HCT116 (cell line): ENCODE measurements around the gene TAS2R60. TPM values are rescaled to one million over a fixed set of nuclear protein-coding genes. Genes with fewer than 3 reads are reported as not detected.

Experiments
- ATAC-seq: fragments of 200-7000 bp; cut with Tn5 transposase; 2 replicates; pipeline ENCODE4 v1.9.1; 2020; ENCODE audit warnings: mild to moderate bottlenecking, moderate library complexity
- BruUV-seq: library from RNA; stranded (reverse); fragments of 400-500 nt; replicated peaks from 2 replicates; lab custom pipeline; 2021; lab: Mats Ljungman, UMichigan
- CTCF ChIA-PET: fragments of 300-600 bp; sonication (Branson Sonifier 250); formaldehyde crosslinking; loops from one replicate; lab custom pipeline; 2021; ENCODE audit warnings: antibody characterized with exemption; lab: Charles Lee
- POLR2A ChIA-PET: fragments of 300-600, 350-600 bp; sonication (Branson Sonifier 250); formaldehyde crosslinking; loops from one replicate; lab custom pipeline; 2021; ENCODE audit warnings: antibody characterized with exemption; lab: Charles Lee
- RAD21 ChIA-PET, 2 experiments: fragments of 300-600 bp; sonication (Branson Sonifier 250); formaldehyde crosslinking; loops; one replicate each; lab custom pipeline; 2023; ENCODE audit warnings: low total read pairs in 2 of 2; ENCODE audit not compliant: uncharacterized antibody in 2 of 2, unreplicated experiment in 2 of 2, low non-redundant PET in 1 of 2; lab: Charles Lee
- DNase-seq: peaks from one replicate; pipeline ENCODE4 v3.0.0-alpha.2; 2010; ENCODE audit warnings: low read depth, low spot score
- H2AFZ ChIP-seq: fragments of 200-600 bp; shearing (Covaris generic), sonication (generic); 2 replicates; pipeline ENCODE4 v1.6.1; 2017; ENCODE audit warnings: low read depth, mixed run types, mixed read lengths, antibody characterized with exemption, low read length; ENCODE audit not compliant: poor library complexity, severe bottlenecking
- H3K27ac ChIP-seq: 2 replicates; pipeline ENCODE4 v1.5.1; 2012; ENCODE audit warnings: low read depth, low read length
- H3K27me3 ChIP-seq: fragments of 200-600 bp; sonication (generic); 2 replicates; pipeline ENCODE4 v1.6.1; 2016; ENCODE audit warnings: mixed run types, low read length, mixed read lengths; ENCODE audit not compliant: insufficient read depth
- H3K36me3 ChIP-seq, 2 experiments: fragments of 200-500 bp in 1 of 2; fragments of 200-600 bp in 1 of 2; sonication (Bioruptor generic) in 1 of 2; sonication (generic) in 1 of 2; 2 replicates each; pipeline versions ENCODE4 v1.5.1 to v1.6.1; 2014 to 2016; ENCODE audit warnings: low read length in 2 of 2, inconsistent platforms in 1 of 2, mixed read lengths in 1 of 2, mixed run types in 1 of 2; ENCODE audit not compliant: insufficient read depth in 2 of 2, control insufficient read depth in 1 of 2
- H3K4me1 ChIP-seq, 2 experiments: fragments of 200-600 bp in 1 of 2; sonication (generic) in 1 of 2; 2 replicates each; pipeline versions ENCODE4 v1.5.1 to v1.6.1; 2012 to 2017; ENCODE audit warnings: low read length in 2 of 2, inconsistent platforms in 1 of 2, mild to moderate bottlenecking in 1 of 2, mixed read lengths in 1 of 2, mixed run types in 1 of 2, moderate library complexity in 1 of 2; ENCODE audit not compliant: insufficient read depth in 2 of 2, control insufficient read depth in 1 of 2
- H3K4me2 ChIP-seq: fragments of 200-600 bp; sonication (generic); 2 replicates; pipeline ENCODE4 v1.6.1; 2017; ENCODE audit warnings: mixed run types, low read length, mixed read lengths
- H3K4me3 ChIP-seq, 2 experiments: fragments of 200-600 bp in 1 of 2; sonication (generic) in 1 of 2; replicated peaks in 1 of 2; 2 replicates each; pipeline ENCODE4 v1.5.1; 2011 to 2016; ENCODE audit warnings: low read length in 2 of 2, control low read depth in 1 of 2, low read depth in 1 of 2, mild to moderate bottlenecking in 1 of 2, mixed read lengths in 1 of 2, mixed run types in 1 of 2
- H3K79me2 ChIP-seq: fragments of 200-600 bp; sonication (generic); 2 replicates; pipeline ENCODE4 v1.6.1; 2017; ENCODE audit warnings: mild to moderate bottlenecking, mixed run types, low read length, moderate library complexity, mixed read lengths; ENCODE audit not compliant: insufficient read depth
- H3K9ac ChIP-seq: fragments of 200-600 bp; sonication (generic); 2 replicates; pipeline ENCODE4 v1.6.1; 2016; ENCODE audit warnings: low read length, mixed read lengths
- H3K9me2 ChIP-seq: fragments of 200-600 bp; sonication (generic), shearing (Covaris generic); 2 replicates; pipeline ENCODE4 v1.6.1; 2017; ENCODE audit warnings: mixed run types, mild to moderate bottlenecking, moderate library complexity; ENCODE audit not compliant: insufficient read depth
- H3K9me3 ChIP-seq, 2 experiments: fragments of 200-500 bp in 1 of 2; fragments of 200-600 bp in 1 of 2; sonication (Bioruptor generic) in 1 of 2; sonication (generic) in 1 of 2; 2 replicates each; pipeline ENCODE4 v1.6.1; 2014 to 2017; ENCODE audit warnings: low read length in 2 of 2, mixed read lengths in 2 of 2, inconsistent platforms in 1 of 2, low read depth in 1 of 2, mild to moderate bottlenecking in 1 of 2, mixed run types in 1 of 2, moderate library complexity in 1 of 2; ENCODE audit not compliant: control insufficient read depth in 1 of 2, insufficient read depth in 1 of 2
- H4K20me1 ChIP-seq: fragments of 200-600 bp; sonication (generic), shearing (Covaris generic); 2 replicates; pipeline ENCODE4 v1.6.1; 2017; ENCODE audit warnings: mixed run types, mild to moderate bottlenecking, moderate library complexity; ENCODE audit not compliant: insufficient read depth
- CBX3 ChIP-seq: IDR thresholded peaks from 2 replicates; pipeline ENCODE4 v1.6.1; 2012; ENCODE audit warnings: low read depth
- CEBPB ChIP-seq: IDR thresholded peaks from 2 replicates; pipeline ENCODE4 v1.6.1; 2012; ENCODE audit warnings: low read depth
- EGR1 ChIP-seq: IDR thresholded peaks from 2 replicates; pipeline ENCODE4 v1.6.1; 2012; ENCODE audit warnings: low read depth
- EZH2 ChIP-seq: fragments of 200-600 bp; sonication (generic); IDR thresholded peaks from 2 replicates; pipeline ENCODE4 v1.6.1; 2017; ENCODE audit warnings: antibody characterized with exemption, mixed run types
- FOSL1 ChIP-seq: IDR thresholded peaks from 2 replicates; pipeline ENCODE4 v1.6.1; 2012; ENCODE audit warnings: low read depth
- JUND ChIP-seq: IDR thresholded peaks from 2 replicates; pipeline ENCODE4 v1.6.1; 2012
- POLR2A ChIP-seq: IDR thresholded peaks from 2 replicates; pipeline ENCODE4 v1.7.0; 2011; ENCODE audit warnings: borderline replicate concordance; ENCODE audit not compliant: insufficient read depth, insufficient read length; ENCODE audit errors: extremely low read depth
- POLR2AphosphoS5 ChIP-seq: IDR thresholded peaks from 2 replicates; pipeline ENCODE4 v1.6.1; 2011; ENCODE audit warnings: mild to moderate bottlenecking, low read depth, low read length, moderate library complexity
- RAD21 ChIP-seq: IDR thresholded peaks from 2 replicates; pipeline ENCODE4 v1.6.1; 2012; ENCODE audit warnings: low read depth, mild to moderate bottlenecking
- SIN3A ChIP-seq: IDR thresholded peaks from 2 replicates; pipeline ENCODE4 v1.6.1; 2012; ENCODE audit warnings: low read depth
- SP1 ChIP-seq: IDR thresholded peaks from 2 replicates; pipeline ENCODE4 v1.6.1; 2012; ENCODE audit warnings: low read depth
- SRF ChIP-seq: IDR thresholded peaks from 2 replicates; pipeline ENCODE4 v1.6.1; 2012; ENCODE audit warnings: low read depth
- YY1 ChIP-seq: IDR thresholded peaks from 2 replicates; pipeline ENCODE4 v1.6.1; 2011; ENCODE audit warnings: low read length, low read depth, moderate library complexity, mild to moderate bottlenecking; ENCODE audit not compliant: insufficient replicate concordance; ENCODE audit errors: extremely low read depth
- ZFX ChIP-seq: fragments of 450-650 bp; IDR thresholded peaks from 2 replicates; pipeline ENCODE4 v1.6.1; 2017
- ZNF274 ChIP-seq: fragments of 200-500 bp; sonication (Bioruptor generic); IDR thresholded peaks from 2 replicates; pipeline ENCODE4 v1.6.1; 2014; ENCODE audit warnings: mild to moderate bottlenecking, low read depth, low read length, inconsistent platforms
- intact Hi-C: fragments of 100-400 bp; cut with micrococcal nuclease; formaldehyde crosslinking; loops from 2 replicates; pipeline ENCODE4 v1.10.0; 2022
- total RNA-seq: library from RNA; stranded (reverse); gene quantifications from one replicate; pipeline ENCODE4 v1.2.1, GENCODE V29; 2021; ENCODE audit not compliant: unreplicated experiment
- TF ChIP-seq, protein P1 (sequence below), 3 experiments: fragments of 200-600 bp in 1 of 3; sonication (generic) in 1 of 3; IDR thresholded peaks in 2 of 3; conservative IDR thresholded peaks in 1 of 3; 2 replicates each; pipeline ENCODE4 v1.5.1; 2012 to 2017; ENCODE audit warnings: low read depth in 2 of 3, low read length in 2 of 3, antibody characterized with exemption in 1 of 3, borderline replicate concordance in 1 of 3, control low read depth in 1 of 3, mild to moderate bottlenecking in 1 of 3, mixed read lengths in 1 of 3, mixed run types in 1 of 3, moderate library complexity in 1 of 3; ENCODE audit not compliant: insufficient read depth in 1 of 3
- TF ChIP-seq, protein P2 (sequence below): IDR thresholded peaks from 2 replicates; pipeline ENCODE4 v1.6.1; 2012

The TAS2R60 gene
- total RNA-seq, 1 experiment from 2014 or later: not detected

DNA sequence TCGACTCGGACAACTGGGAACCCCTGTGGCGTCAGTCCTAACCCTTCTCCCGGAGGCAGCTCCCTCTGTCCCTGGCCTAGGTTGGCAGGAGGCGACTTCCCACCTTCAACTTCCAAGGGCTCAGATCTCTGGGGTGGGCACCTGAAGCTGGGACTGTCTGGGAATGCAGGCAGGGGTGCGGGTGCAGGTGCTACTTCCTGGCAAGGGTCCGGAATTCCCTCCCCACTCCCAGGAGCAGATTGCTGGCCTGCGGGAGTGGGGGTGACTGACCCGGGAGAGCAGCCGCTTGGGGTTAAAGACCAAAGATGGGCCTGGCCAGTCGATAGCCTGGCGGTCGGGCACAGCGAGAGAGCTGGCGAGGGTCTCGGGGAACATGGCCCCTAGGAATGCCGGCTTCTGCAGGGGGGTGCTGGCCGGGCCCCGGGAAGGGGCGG, 35.0 kb upstream of the TAS2R60 start:
- BruUV-seq: no TSS peak
- Histone ChIP-seq H3K9ac (peak overlapping the region; percentile 76), H3K36me3 (no peaks in the 10 kb centered on the region), H3K79me2 (peaks cover 3% of the 10 kb centered on the region; the same call in 1 of the 2 replicates), H3K4me1 (peaks cover 15 to 22% of the 10 kb centered on the region in 2 experiments; a peak in 3 of 4 replicates), H3K9me2 (no peaks in the 10 kb centered on the region), H3K4me2 (peak overlapping the region; percentile 92), H3K27me3 (no peaks in the 10 kb centered on the region), H3K9me3 (no peaks in the 10 kb centered on the region), H2AFZ (no peak overlapping the region), H3K4me3 (peak overlapping the region; percentile 82 to 92), H4K20me1 (no peaks in the 10 kb centered on the region), H3K27ac (peak overlapping the region; percentile 22; the same call in 1 of the 2 replicates)
- ChIA-PET RAD21 (interaction anchor here (0.6 to 1.0 kb wide), 3 partner anchors 64 to 153 kb away, joined by 3 read pairs; no protein-coding TSS in a partner anchor), POLR2A (interaction anchor here (1.4 kb wide), 1 partner anchor 8 kb away, joined by 3 read pairs; no protein-coding TSS in a partner anchor), CTCF (interaction anchor here (0.9 to 2.0 kb wide), 3 partner anchors 28 to 168 kb away, joined by 3 to 13 read pairs (median 3); no protein-coding TSS in a partner anchor)
- DNase-seq: no peak
- intact Hi-C loops: loop anchor here (2.0 to 5.0 kb wide), 4 partner anchors 87 to 167 kb away; no protein-coding TSS in a partner anchor
- ATAC-seq: peak; percentile 51
- TF ChIP-seq RAD21: no peak
- 0 out of 2 replicates have a peak, but pooled peaks have one; percentile 16 for TF ChIP-seq ZFX

DNA sequence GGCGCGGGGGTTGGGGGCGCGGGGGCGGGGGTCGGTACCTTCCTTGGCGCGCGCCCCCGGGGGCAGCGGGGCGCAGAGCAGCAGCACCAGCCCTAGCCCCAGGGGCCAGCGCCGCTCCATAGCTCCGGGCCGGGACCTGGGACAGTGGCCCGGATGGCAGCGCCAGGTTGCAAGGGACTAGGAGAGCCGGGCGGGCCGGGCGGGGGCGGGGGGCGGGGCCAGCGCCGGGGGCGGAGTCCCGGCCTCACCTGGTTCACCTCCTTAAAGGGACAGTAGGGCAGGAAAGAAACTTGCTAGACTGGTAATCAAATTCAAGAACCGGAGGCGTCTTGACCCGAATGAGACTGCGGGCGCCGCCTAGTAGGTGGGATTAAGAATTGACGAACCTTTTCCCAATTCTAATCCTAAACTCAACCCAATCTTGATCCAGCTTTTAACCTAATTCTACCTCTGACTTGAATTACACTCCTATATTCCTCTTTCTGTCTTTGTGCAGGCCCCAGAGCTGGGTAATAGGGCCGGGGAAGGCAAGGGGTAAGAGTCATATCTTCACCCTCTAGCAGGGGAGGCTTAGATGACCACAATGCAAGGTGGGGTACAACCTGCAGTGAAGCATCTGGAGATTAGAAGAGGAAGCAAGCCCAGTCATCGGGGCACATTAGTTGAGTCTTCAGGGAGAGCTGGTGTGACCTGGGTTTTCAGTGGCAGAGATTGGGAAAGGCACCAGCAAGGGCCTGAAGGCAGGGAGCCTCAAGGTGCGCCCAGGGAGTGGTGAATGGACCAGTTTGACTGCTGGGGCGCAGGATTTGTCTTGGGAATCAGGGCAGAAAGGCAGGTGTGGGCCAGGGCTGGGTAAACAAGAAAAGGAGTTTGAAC, 34.3 kb upstream of the TAS2R60 start, which contains the start of gene EPHA1:
TSS of gene EPHA1 (minus strand) at position 171 of the 876 bp plus-strand sequence. CDS start at position 120, 51 bp downstream.
- POLR2A ChIA-PET: no interaction called here
- TF ChIP-seq EZH2 (no peak), CEBPB (no peak), SP1 (peak; percentile 60; the same call in 1 of the 2 replicates), ZNF274 (no peak), POLR2A (no peak), RAD21 (peak; percentile 72), JUND (no peak), SRF (no peak), YY1 (no peak), SIN3A (peak; percentile 51; the same call in 1 of the 2 replicates), FOSL1 (peak; percentile 21; the same call in 1 of the 2 replicates), EGR1 (peak; percentile 71), CBX3 (peak; percentile 17; the same call in 1 of the 2 replicates), POLR2AphosphoS5 (peak; percentile 68; the same call in 1 of the 2 replicates)
- TF ChIP-seq, protein P1, sequence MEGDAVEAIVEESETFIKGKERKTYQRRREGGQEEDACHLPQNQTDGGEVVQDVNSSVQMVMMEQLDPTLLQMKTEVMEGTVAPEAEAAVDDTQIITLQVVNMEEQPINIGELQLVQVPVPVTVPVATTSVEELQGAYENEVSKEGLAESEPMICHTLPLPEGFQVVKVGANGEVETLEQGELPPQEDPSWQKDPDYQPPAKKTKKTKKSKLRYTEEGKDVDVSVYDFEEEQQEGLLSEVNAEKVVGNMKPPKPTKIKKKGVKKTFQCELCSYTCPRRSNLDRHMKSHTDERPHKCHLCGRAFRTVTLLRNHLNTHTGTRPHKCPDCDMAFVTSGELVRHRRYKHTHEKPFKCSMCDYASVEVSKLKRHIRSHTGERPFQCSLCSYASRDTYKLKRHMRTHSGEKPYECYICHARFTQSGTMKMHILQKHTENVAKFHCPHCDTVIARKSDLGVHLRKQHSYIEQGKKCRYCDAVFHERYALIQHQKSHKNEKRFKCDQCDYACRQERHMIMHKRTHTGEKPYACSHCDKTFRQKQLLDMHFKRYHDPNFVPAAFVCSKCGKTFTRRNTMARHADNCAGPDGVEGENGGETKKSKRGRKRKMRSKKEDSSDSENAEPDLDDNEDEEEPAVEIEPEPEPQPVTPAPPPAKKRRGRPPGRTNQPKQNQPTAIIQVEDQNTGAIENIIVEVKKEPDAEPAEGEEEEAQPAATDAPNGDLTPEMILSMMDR (IDR thresholded peaks at IDR 0.05 in 2 of 3, conservative IDR thresholded peaks at IDR 0.05 in 1 of 3; ENCODE audit: borderline replicate concordance in 1 of 3, insufficient read depth in 1 of 3, low read depth in 2 of 3, low read length in 2 of 3): peak; percentile 54 to 76 (median 56)
- TF ChIP-seq, protein P2, sequence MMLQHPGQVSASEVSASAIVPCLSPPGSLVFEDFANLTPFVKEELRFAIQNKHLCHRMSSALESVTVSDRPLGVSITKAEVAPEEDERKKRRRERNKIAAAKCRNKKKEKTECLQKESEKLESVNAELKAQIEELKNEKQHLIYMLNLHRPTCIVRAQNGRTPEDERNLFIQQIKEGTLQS: no peak

More for the DNA sequence above, 34.3 kb upstream of the TAS2R60 start, which contains the start of gene EPHA1:
- peak; percentile 88 for DNase-seq
- Histone ChIP-seq H3K4me2 (peak within 1 kb of the TSS; percentile 92), H2AFZ (peak within 1 kb of the TSS; percentile 95), H3K27ac (peak within 1 kb of the TSS; percentile 22; the same call in 1 of the 2 replicates), H3K9me3 (no peaks in the 10 kb centered on the region), H3K27me3 (no peaks in the 10 kb centered on the region), H3K36me3 (no peaks in the 10 kb centered on the region), H3K4me1 (peaks cover 15 to 22% of the 10 kb centered on the region in 2 experiments; a peak in 3 of 4 replicates), H3K9me2 (no peaks in the 10 kb centered on the region), H3K79me2 (peaks cover 3% of the 10 kb centered on the region; the same call in 1 of the 2 replicates), H4K20me1 (no peaks in the 10 kb centered on the region), H3K9ac (peak within 1 kb of the TSS; percentile 76), H3K4me3 (peak within 1 kb of the TSS; percentile 82 to 92)
- ATAC-seq: peak; percentile 88
- intact Hi-C loops: loop anchor here (2.0 to 5.0 kb wide), 4 partner anchors 88 to 168 kb away; no protein-coding TSS in a partner anchor
- no TSS peak for BruUV-seq
- RAD21 ChIA-PET: interaction anchor here (0.6 to 1.0 kb wide), 4 partner anchors 28 to 153 kb away, joined by 3 to 5 read pairs (median 3); no protein-coding TSS in a partner anchor
- CTCF ChIA-PET: interaction anchor here (0.7 to 2.0 kb wide), 4 partner anchors 29 to 678 kb away, joined by 3 to 13 read pairs (median 3); no protein-coding TSS in a partner anchor
